ENCODE results near the gene ASPRV1. TPM values are rescaled to one million over a fixed set of nuclear protein-coding genes. Genes with fewer than 3 reads are reported as not detected.

ASPRV1 gene
- polyA plus RNA-seq, 1 donor (not counting 4 experiments of a cell fraction or from before 2014, with no cell fraction given): 1.5 TPM

DNA sequence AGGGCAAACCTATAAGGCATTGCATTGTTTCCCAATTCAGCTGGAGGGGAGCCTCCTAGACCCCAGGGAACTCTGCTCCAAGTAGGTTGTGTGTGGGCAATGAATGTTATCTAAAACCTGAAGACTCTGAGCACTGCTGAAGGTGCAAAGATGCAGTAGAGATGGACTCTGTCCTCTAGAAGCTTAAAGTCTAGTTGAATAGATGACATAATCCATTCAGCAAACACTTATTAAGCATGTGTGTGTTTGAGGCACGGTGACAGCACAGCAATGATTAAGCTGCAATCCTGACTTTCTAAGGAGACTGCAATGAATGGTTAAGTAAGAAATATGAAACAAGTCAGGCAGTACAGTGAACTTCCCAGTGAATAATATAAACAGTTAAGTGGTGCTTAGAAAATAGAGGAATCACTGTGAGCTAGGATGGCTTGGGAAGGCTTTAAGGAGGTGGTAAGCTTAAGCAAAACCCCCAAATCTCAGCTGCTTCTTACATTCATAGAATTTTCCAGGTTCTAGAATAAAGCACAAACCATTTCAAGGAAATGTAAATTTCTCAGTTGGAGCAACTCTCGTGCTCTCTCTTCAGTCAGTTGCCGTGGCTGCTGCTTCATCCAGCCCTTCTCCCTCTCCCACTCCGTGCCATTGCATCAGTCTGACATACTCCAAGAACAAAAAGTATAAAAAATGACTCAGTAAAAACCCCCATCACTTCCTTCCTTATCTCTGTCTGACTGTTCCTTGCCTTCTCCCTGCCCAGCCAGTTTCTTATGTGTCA lies 27.4 kb downstream of the ASPRV1 start:
- H3K9ac ChIP-seq (ENCODE audit: control insufficient read depth, extremely low read depth, insufficient read depth, low read length): peak overlapping the region; percentile 49
- TF ChIP-seq, protein P1, sequence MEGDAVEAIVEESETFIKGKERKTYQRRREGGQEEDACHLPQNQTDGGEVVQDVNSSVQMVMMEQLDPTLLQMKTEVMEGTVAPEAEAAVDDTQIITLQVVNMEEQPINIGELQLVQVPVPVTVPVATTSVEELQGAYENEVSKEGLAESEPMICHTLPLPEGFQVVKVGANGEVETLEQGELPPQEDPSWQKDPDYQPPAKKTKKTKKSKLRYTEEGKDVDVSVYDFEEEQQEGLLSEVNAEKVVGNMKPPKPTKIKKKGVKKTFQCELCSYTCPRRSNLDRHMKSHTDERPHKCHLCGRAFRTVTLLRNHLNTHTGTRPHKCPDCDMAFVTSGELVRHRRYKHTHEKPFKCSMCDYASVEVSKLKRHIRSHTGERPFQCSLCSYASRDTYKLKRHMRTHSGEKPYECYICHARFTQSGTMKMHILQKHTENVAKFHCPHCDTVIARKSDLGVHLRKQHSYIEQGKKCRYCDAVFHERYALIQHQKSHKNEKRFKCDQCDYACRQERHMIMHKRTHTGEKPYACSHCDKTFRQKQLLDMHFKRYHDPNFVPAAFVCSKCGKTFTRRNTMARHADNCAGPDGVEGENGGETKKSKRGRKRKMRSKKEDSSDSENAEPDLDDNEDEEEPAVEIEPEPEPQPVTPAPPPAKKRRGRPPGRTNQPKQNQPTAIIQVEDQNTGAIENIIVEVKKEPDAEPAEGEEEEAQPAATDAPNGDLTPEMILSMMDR (optimal IDR thresholded peaks at IDR 0.05 in 1 of 3, IDR thresholded peaks at IDR 0.05 in 1 of 3, conservative IDR thresholded peaks at IDR 0.05 in 1 of 3; ENCODE audit: extremely low read depth in 1 of 3, insufficient read depth in 2 of 3, low read length in 3 of 3): no peak
- no peak for TF ChIP-seq EZH2 (IDR thresholded peaks at IDR 0.05; ENCODE audit: low read length)
- H3K9me1 ChIP-seq (ENCODE audit: control insufficient read depth, extremely low read depth, insufficient read depth, low read length): no peaks in the 10 kb centered on the region
- H4K20me1 ChIP-seq (ENCODE audit: control insufficient read depth, extremely low read depth, insufficient read depth, low read length): no peaks in the 10 kb centered on the region
- peak overlapping the region; percentile 1 for H2AFZ ChIP-seq (ENCODE audit: control insufficient read depth, low read length)
- H3K4me1 ChIP-seq (ENCODE audit: control insufficient read depth, extremely low read depth, insufficient read depth, low read length): peaks cover 29% of the 10 kb centered on the region
- H3K4me3 ChIP-seq (ENCODE audit: control insufficient read depth in 2 of 3, extremely low read depth in 1 of 3, insufficient read depth in 2 of 3, low read depth in 1 of 3, low read length in 3 of 3): peak overlapping the region in 1 of 3 experiments; percentile 16
- dilution Hi-C loops (cut with MboI; ENCODE audit: extremely low pct_ligation_motif_present, low sequenced_read_pairs): loop anchor here (10.0 kb wide), 1 partner anchor 131 kb away; no protein-coding TSS in a partner anchor
- H3K36me3 ChIP-seq (ENCODE audit: control insufficient read depth in 2 of 2, extremely low read depth in 1 of 2, insufficient read depth in 2 of 2, low read length in 2 of 2): peaks cover 19 to 43% of the 10 kb centered on the region in 2 experiments
- H3K4me2 ChIP-seq (ENCODE audit: control insufficient read depth, extremely low read depth, insufficient read depth, low read depth, low read length): peak overlapping the region; percentile 79
- DNase-seq (ENCODE audit: low read depth, low spot score): no peak
- H3K27ac ChIP-seq (ENCODE audit: control insufficient read depth, insufficient read depth, low read length): peak overlapping the region; percentile 84
- no peaks in the 10 kb centered on the region for H3K79me2 ChIP-seq (ENCODE audit: control insufficient read depth, insufficient read depth, low read length)
- no peaks in the 10 kb centered on the region for H3K27me3 ChIP-seq (ENCODE audit: control insufficient read depth, extremely low read depth, insufficient read depth, low read length)
- H3K9me3 ChIP-seq (ENCODE audit: control insufficient read depth, low read depth, low read length): no peaks in the 10 kb centered on the region
- FAIRE-seq: peak; percentile 53

DNA sequence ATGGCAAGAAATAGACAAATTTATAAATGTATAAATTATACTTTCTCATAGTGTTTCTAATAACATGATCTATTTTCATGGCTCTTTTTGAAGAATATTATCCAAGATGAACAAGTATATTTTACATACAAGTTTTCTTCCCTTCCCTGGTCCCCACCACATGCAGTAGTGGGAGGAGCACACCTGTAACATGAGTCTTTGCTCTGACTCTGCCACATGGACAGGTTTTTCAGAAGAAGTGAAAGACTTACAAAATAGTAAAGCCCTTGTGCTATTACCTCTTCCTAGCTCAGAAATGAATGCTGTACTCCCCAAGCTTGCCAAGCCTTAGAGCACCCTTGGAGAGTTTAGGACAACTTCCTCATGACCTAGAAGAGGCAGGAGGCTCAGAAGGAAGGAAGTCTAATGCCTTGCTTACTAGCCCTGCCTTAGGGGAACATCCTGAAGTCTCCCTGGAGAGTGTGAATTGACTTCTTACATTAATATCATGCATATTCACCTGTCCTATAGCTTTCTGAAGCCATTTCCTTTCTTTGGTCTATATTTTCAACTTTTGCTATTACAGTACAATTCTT lies 28.1 kb downstream of the ASPRV1 start:
- Histone ChIP-seq H3K27ac (ENCODE audit: control insufficient read depth, insufficient read depth, low read length) (peak overlapping the region; percentile 84), H3K9me1 (ENCODE audit: control insufficient read depth, extremely low read depth, insufficient read depth, low read length) (no peaks in the 10 kb centered on the region), H4K20me1 (ENCODE audit: control insufficient read depth, extremely low read depth, insufficient read depth, low read length) (no peaks in the 10 kb centered on the region), H3K4me2 (ENCODE audit: control insufficient read depth, extremely low read depth, insufficient read depth, low read depth, low read length) (peak overlapping the region; percentile 79), H3K4me1 (ENCODE audit: control insufficient read depth, extremely low read depth, insufficient read depth, low read length) (peaks cover 29% of the 10 kb centered on the region), H3K27me3 (ENCODE audit: control insufficient read depth, extremely low read depth, insufficient read depth, low read length) (no peaks in the 10 kb centered on the region), H3K9ac (ENCODE audit: control insufficient read depth, extremely low read depth, insufficient read depth, low read length) (peak overlapping the region; percentile 49), H3K36me3 (ENCODE audit: control insufficient read depth in 2 of 2, extremely low read depth in 1 of 2, insufficient read depth in 2 of 2, low read length in 2 of 2) (peaks cover 23 to 39% of the 10 kb centered on the region in 2 experiments), H2AFZ (ENCODE audit: control insufficient read depth, low read length) (no peak overlapping the region), H3K79me2 (ENCODE audit: control insufficient read depth, insufficient read depth, low read length) (no peaks in the 10 kb centered on the region), H3K4me3 (ENCODE audit: control insufficient read depth in 2 of 3, extremely low read depth in 1 of 3, insufficient read depth in 2 of 3, low read depth in 1 of 3, low read length in 3 of 3) (no peak overlapping the region), H3K9me3 (ENCODE audit: control insufficient read depth, low read depth, low read length) (no peaks in the 10 kb centered on the region)
- TF ChIP-seq EZH2 (IDR thresholded peaks at IDR 0.05; ENCODE audit: low read length): no peak
- TF ChIP-seq, protein P1 (optimal IDR thresholded peaks at IDR 0.05 in 1 of 3, IDR thresholded peaks at IDR 0.05 in 1 of 3, conservative IDR thresholded peaks at IDR 0.05 in 1 of 3; ENCODE audit: extremely low read depth in 1 of 3, insufficient read depth in 2 of 3, low read length in 3 of 3): no peak
- peak; percentile 53 for FAIRE-seq
- dilution Hi-C loops (cut with MboI; ENCODE audit: extremely low pct_ligation_motif_present, low sequenced_read_pairs): loop anchor here (10.0 kb wide), 1 partner anchor 131 kb away; no protein-coding TSS in a partner anchor
- no peak for DNase-seq (ENCODE audit: low read depth, low spot score)
